Vagina (tissue), 2 donors: ENCODE data around the gene BEST1.

Experiments used
- POLR2A ChIP-seq, 2 donors: fragments of 450-650 bp; IDR thresholded peaks; one replicate each; pipeline ENCODE4 v1.6.1; 2017; ENCODE audit warnings: antibody characterized with exemption in 2 of 2, mild to moderate bottlenecking in 2 of 2, moderate library complexity in 2 of 2
- POLR2AphosphoS5 ChIP-seq, 2 donors: sonication (generic); formaldehyde crosslinking; IDR thresholded peaks; one replicate each; pipeline ENCODE4 v1.9.0; 2017; ENCODE audit warnings: antibody characterized with exemption in 2 of 2, mild to moderate bottlenecking in 2 of 2, low read depth in 1 of 2; ENCODE audit not compliant: insufficient read depth in 1 of 2
- TF ChIP-seq, protein P1 (sequence below), 3 experiments: fragments of 450-650 bp in 2 of 3; fragments of 200-600 bp in 1 of 3; sonication (generic) in 1 of 3; IDR thresholded peaks; one replicate each; pipeline ENCODE4 v1.5.1; 2017 to 2019; ENCODE audit warnings: antibody characterized with exemption in 3 of 3, mild to moderate bottlenecking in 2 of 3, moderate library complexity in 2 of 3

DNA sequence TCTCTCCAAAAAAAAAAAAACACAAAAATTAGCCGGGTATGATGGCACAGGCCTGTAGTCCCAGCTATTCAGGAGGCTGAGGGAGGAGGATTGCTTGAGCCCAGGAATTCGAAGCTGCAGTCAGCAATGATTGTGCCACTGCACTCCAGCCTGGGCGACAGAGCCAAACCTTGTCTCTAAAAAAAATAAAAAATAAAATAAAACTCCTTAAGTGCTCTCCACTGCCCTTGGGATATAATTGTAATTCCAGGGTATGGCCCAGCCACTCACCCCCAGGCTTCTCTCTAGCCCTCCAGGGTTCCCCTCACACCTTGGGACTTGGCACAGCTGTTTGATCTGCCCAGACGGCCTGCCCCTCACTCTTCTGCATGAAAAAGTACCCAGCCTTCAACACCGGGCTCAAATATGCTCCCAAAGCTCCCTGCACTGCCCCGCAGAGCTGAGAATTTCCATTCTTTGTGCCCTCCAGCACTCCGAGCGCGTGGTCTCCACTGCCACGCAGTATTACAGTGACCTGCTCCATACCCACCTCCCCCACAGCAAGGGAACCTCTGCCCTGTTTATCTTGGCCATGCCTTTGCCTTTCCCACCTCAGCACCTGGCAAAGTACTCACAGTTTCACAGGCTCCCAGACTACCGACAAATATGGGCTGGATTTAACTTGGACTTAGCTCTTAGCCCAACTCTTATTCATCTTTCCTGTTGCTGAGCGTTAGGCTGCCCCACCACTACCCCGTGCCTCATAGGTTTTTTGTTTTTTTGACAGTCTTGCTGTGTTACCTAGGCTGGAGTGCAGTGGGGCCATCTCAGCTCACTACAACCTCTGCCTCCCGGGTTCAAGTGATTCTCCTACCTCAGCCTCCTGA lies 24.8 kb downstream of the BEST1 start:
- TF ChIP-seq, protein P1, sequence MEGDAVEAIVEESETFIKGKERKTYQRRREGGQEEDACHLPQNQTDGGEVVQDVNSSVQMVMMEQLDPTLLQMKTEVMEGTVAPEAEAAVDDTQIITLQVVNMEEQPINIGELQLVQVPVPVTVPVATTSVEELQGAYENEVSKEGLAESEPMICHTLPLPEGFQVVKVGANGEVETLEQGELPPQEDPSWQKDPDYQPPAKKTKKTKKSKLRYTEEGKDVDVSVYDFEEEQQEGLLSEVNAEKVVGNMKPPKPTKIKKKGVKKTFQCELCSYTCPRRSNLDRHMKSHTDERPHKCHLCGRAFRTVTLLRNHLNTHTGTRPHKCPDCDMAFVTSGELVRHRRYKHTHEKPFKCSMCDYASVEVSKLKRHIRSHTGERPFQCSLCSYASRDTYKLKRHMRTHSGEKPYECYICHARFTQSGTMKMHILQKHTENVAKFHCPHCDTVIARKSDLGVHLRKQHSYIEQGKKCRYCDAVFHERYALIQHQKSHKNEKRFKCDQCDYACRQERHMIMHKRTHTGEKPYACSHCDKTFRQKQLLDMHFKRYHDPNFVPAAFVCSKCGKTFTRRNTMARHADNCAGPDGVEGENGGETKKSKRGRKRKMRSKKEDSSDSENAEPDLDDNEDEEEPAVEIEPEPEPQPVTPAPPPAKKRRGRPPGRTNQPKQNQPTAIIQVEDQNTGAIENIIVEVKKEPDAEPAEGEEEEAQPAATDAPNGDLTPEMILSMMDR (IDR thresholded peaks at IDR 0.05): no peak
- TF ChIP-seq POLR2AphosphoS5 (IDR thresholded peaks at IDR 0.05; ENCODE audit: insufficient read depth in 1 of 2, low read depth in 1 of 2) (no peak), POLR2A (IDR thresholded peaks at IDR 0.05) (no peak)
